ENCODE measurements around the gene CSNK1G1. TPM values are rescaled to one million over a fixed set of nuclear protein-coding genes. Genes with fewer than 3 reads are reported as not detected.

CSNK1G1 gene
- polyA plus RNA-seq, 2 of the 4 experiments (the other 2 are of a cell fraction): 11.0 to 36.3 TPM

DNA sequence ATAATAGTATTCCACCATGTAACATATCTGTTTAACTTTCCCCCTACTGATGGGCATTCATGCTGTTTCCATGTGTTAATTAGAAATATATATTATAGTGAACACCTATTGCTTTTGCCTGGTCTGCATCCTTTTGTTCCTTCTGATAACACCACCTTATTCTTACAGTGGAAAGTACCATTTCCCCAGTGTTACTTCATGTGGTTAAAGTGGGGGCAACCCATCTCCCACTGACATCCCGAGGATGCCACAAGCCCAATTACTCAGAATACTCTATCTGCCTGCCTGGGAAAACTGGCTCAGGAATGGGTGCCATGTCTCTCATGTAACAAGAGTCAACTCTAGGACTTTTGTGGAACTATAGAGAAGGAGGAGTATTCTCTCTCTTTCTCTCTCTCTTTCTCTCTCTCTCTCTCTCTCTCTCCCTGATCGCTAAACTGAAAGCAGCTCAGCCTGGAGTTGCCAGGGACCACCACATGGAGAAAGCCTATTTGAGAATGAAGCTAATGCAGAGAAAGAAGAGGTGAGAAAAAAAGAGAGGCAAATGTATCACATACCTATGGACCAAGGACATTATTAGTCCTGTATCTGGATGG, 126.7 kb downstream of the CSNK1G1 start:
- DNase-seq (ENCODE audit: low read depth in 1 of 2, low spot score in 1 of 2): no peak
- no peak for FAIRE-seq
- H3K9me3 ChIP-seq: no peaks in the 10 kb centered on the region
- no peak overlapping the region for H3K27ac ChIP-seq
- no peak overlapping the region for H3K4me2 ChIP-seq
- CTCF ChIA-PET: interaction anchor here (0.7 to 1.2 kb wide), 3 partner anchors 10 to 19 kb away, joined by 3 to 4 read pairs (median 3); no protein-coding TSS in a partner anchor
- peaks cover 45% of the 10 kb centered on the region for H3K4me1 ChIP-seq
- no peak for ATAC-seq
- POLR2A ChIA-PET: no interaction called here
- TF ChIP-seq MAZ (IDR thresholded peaks at IDR 0.05; ENCODE audit: borderline replicate concordance, low read depth, low read length) (no peak), ZNF302 (CRISPR knock-in tag; IDR thresholded peaks at IDR 0.05) (no peak), MAFK (IDR thresholded peaks at IDR 0.05; ENCODE audit: partially characterized antibody) (no peak), FOSB (CRISPR knock-in tag; IDR thresholded peaks at IDR 0.05) (no peak), GATA3 (IDR thresholded peaks at IDR 0.05; ENCODE audit: borderline replicate concordance) (no peak), ZFP36 (IDR thresholded peaks at IDR 0.05; ENCODE audit: borderline replicate concordance, partially characterized antibody) (no peak)
- TF ChIP-seq, protein P1, sequence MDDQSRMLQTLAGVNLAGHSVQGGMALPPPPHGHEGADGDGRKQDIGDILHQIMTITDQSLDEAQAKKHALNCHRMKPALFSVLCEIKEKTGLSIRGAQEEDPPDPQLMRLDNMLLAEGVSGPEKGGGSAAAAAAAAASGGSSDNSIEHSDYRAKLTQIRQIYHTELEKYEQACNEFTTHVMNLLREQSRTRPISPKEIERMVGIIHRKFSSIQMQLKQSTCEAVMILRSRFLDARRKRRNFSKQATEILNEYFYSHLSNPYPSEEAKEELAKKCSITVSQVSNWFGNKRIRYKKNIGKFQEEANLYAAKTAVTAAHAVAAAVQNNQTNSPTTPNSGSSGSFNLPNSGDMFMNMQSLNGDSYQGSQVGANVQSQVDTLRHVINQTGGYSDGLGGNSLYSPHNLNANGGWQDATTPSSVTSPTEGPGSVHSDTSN (IDR thresholded peaks at IDR 0.05): no peak
- no peak overlapping the region for H3K4me3 ChIP-seq
- WGBS (ENCODE audit: missing lambda C conversion rate): 87% methylated on average over 2 of the region's 2 CpGs

DNA sequence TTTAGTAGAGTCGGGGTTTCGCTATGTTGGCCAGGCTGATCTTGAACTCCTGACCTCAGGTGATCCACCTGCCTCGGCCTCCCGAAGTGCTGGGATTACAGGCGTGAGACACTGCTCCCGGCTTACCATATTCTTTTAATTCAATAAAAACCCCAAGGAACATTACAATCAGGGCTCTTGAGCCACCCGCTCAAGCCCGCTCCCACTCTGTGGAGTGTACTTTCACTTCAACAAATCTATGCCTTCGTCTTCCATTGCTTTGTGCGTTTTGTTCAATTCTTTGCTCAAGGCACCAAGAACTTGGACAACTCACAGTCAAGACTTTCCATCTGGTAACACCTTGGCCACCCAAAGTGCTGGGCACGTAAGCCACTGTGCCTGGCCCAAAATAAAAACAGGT, 130.2 kb downstream of the CSNK1G1 start:
- Histone ChIP-seq H3K9me3 (no peaks in the 10 kb centered on the region), H3K27ac (no peak overlapping the region), H3K4me3 (no peak overlapping the region), H3K4me1 (peaks cover 17% of the 10 kb centered on the region; the same call in 2 of the 3 replicates), H3K4me2 (no peak overlapping the region)
- no peak for FAIRE-seq
- 97% methylated on average over 11 of the region's 11 CpGs for WGBS (ENCODE audit: missing lambda C conversion rate)
- CTCF ChIA-PET: interaction anchor here (1.2 kb wide), 1 partner anchor 23 kb away, joined by 3 read pairs; no protein-coding TSS in a partner anchor
- POLR2A ChIA-PET: no interaction called here
- TF ChIP-seq FOXS1 (CRISPR knock-in tag; IDR thresholded peaks at IDR 0.05) (no peak), RFX5 (IDR thresholded peaks at IDR 0.05) (no peak)
- DNase-seq (ENCODE audit: low read depth in 1 of 2, low spot score in 1 of 2): no peak
- no peak for ATAC-seq

DNA sequence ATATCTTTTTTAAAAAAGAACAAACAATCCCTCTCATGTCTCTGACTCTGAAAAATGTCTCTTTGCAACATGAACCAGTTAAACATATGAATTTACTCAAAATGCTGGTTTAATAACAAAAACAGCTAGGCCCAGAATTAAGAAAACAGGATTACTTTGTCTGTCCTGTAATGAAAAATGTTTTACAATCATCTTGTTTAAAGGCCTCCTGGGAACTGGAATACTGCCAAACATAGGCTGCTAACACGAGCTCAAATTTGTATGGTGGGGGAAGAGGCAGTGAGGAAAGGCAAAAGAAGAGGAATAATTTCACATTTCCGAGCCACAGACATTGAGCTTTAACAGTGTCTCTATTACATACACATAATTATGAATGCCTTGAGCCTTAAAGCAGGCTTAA, 131.5 kb downstream of the CSNK1G1 start:
- H3K9me3 ChIP-seq: no peaks in the 10 kb centered on the region
- ChIA-PET POLR2A (no interaction called here), CTCF (interaction anchor here (0.6 to 1.6 kb wide), 2 partner anchors 457 to 544 kb away, joined by 3 to 8 read pairs; no protein-coding TSS in a partner anchor)
- no peak for DNase-seq (ENCODE audit: low read depth in 1 of 2, low spot score in 1 of 2)
- H3K27ac ChIP-seq: no peak overlapping the region
- no peak overlapping the region for H3K4me3 ChIP-seq
- ATAC-seq: no peak; a peak in 1 of 6 replicates
- peak overlapping the region; percentile 2; the same call in 2 of the 3 replicates for H3K4me2 ChIP-seq
- H3K4me1 ChIP-seq: peaks cover 9% of the 10 kb centered on the region; the same call in 2 of the 3 replicates
- FAIRE-seq: no peak
- TF ChIP-seq HES2 (IDR thresholded peaks at IDR 0.05) (no peak), ZC3H11A (IDR thresholded peaks at IDR 0.05) (no peak), RFX5 (IDR thresholded peaks at IDR 0.05) (no peak), PHF8 (IDR thresholded peaks at IDR 0.05; ENCODE audit: borderline replicate concordance, low read depth) (no peak), FOXS1 (CRISPR knock-in tag; IDR thresholded peaks at IDR 0.05) (no peak), ZFP36 (IDR thresholded peaks at IDR 0.05; ENCODE audit: borderline replicate concordance, partially characterized antibody) (no peak), RAD21 (conservative IDR thresholded peaks at IDR 0.05 in 1 of 2, IDR thresholded peaks at IDR 0.05 in 1 of 2) (no peak), CEBPB (IDR thresholded peaks at IDR 0.05) (no peak), SMC3 (IDR thresholded peaks at IDR 0.05) (no peak), ELK1 (IDR thresholded peaks at IDR 0.05; ENCODE audit: low read depth, low read length) (no peak)
- WGBS (ENCODE audit: missing lambda C conversion rate): 53% methylated on average over 2 of the region's 2 CpGs

GRCh38 chr15:64223882-64224281, 132.1 kb downstream of the CSNK1G1 start:
- CTCF ChIA-PET: interaction anchor here (0.6 to 1.6 kb wide), 2 partner anchors 30 to 457 kb away, joined by 3 to 8 read pairs; no protein-coding TSS in a partner anchor
- Histone ChIP-seq H3K4me3 (no peak overlapping the region), H3K4me1 (peaks cover 9% of the 10 kb centered on the region; the same call in 2 of the 3 replicates), H3K9me3 (no peaks in the 10 kb centered on the region), H3K27ac (no peak overlapping the region), H3K4me2 (no peak overlapping the region)
- TF ChIP-seq HOXB5 (CRISPR knock-in tag; IDR thresholded peaks at IDR 0.05): no peak
- no peak for TF ChIP-seq HOXB13 (CRISPR knock-in tag; IDR thresholded peaks at IDR 0.05; ENCODE audit: low read depth)
- TF ChIP-seq CHD2 (IDR thresholded peaks at IDR 0.05; ENCODE audit: low read length, partially characterized antibody): no peak
- no peak for TF ChIP-seq RNF2 (IDR thresholded peaks at IDR 0.05; ENCODE audit: borderline replicate concordance, low read depth)
- no peak for TF ChIP-seq FOXS1 (CRISPR knock-in tag; IDR thresholded peaks at IDR 0.05)
- no peak for TF ChIP-seq ESRRA (IDR thresholded peaks at IDR 0.05; ENCODE audit: borderline replicate concordance, low read length)
- no peak for TF ChIP-seq JUNB (IDR thresholded peaks at IDR 0.05)
- no peak for TF ChIP-seq RAD21 (conservative IDR thresholded peaks at IDR 0.05 in 1 of 2, IDR thresholded peaks at IDR 0.05 in 1 of 2)
- TF ChIP-seq RARB (CRISPR knock-in tag; IDR thresholded peaks at IDR 0.05): no peak
- no peak for TF ChIP-seq HOXA7 (CRISPR knock-in tag; IDR thresholded peaks at IDR 0.05)
- ATAC-seq (no peak), FAIRE-seq (no peak), DNase-seq (ENCODE audit: low read depth in 1 of 2, low spot score in 1 of 2) (no peak)
- POLR2A ChIA-PET: no interaction called here

Data from A549 (cell line).